GM18517 (cell line): Measurements from ENCODE around the gene PDCD1.

Source experiments
- ATAC-seq: cut with Tn5 transposase; IDR thresholded peaks from one replicate; pipeline ENCODE4 v1.9.1; 2021; ENCODE audit warnings: mild to moderate bottlenecking, moderate library complexity; ENCODE audit not compliant: unreplicated experiment

Gene PDCD1

GRCh38 chr2:241865957-241866789 lies 7.5 kb upstream of the PDCD1 start:
- no peak for ATAC-seq

- ATAC-seq: no peak
These were observed 6.8 kb upstream of the PDCD1 start for GRCh38 chr2:241865416-241865956.

GRCh38 chr2:241864850-241865213 lies 6.1 kb upstream of the PDCD1 start:
- no peak for ATAC-seq

GRCh38 chr2:241864168-241864849 lies 5.6 kb upstream of the PDCD1 start:
- ATAC-seq: no peak

- no peak for ATAC-seq
These were observed 4.9 kb upstream of the PDCD1 start for GRCh38 chr2:241863536-241863954.

GRCh38 chr2:241862775-241863535 lies 4.3 kb upstream of the PDCD1 start:
- ATAC-seq: no peak

- ATAC-seq: no peak
These were observed 3.4 kb upstream of the PDCD1 start for GRCh38 chr2:241862093-241862492.

GRCh38 chr2:241861264-241861663 lies 2.6 kb upstream of the PDCD1 start:
- no peak for ATAC-seq

- no peak for ATAC-seq
These were observed 1.7 kb upstream of the PDCD1 start for GRCh38 chr2:241860184-241861078.

GRCh38 chr2:241859436-241860183 lies 916 bp upstream of the PDCD1 start:
- ATAC-seq: peak; percentile 51

- ATAC-seq: peak; percentile 31
These were observed 332 bp upstream of the PDCD1 start for GRCh38 chr2:241859017-241859435.

- no peak for ATAC-seq
These were observed 1.0 kb downstream of the PDCD1 start for GRCh38 chr2:241857572-241858121.

GRCh38 chr2:241857041-241857541 lies 1.6 kb downstream of the PDCD1 start:
- ATAC-seq: no peak

- ATAC-seq: no peak
These were observed 2.7 kb downstream of the PDCD1 start for GRCh38 chr2:241855888-241856422.

- no peak for ATAC-seq
These were observed 3.3 kb downstream of the PDCD1 start for GRCh38 chr2:241855245-241855887.

- ATAC-seq: no peak
These were observed 4.1 kb downstream of the PDCD1 start for GRCh38 chr2:241854342-241855244.

GRCh38 chr2:241853651-241854341 lies 4.9 kb downstream of the PDCD1 start:
- ATAC-seq: no peak
